H9 (cell line): Measurements from ENCODE around the gene BTN1A1. TPM values are rescaled to one million over a fixed set of nuclear protein-coding genes. Genes with fewer than 3 reads are reported as not detected.

Source experiments
- DNase-seq: peaks from one replicate; pipeline ENCODE4 v3.0.0-alpha.2; 2017
- H2AFZ ChIP-seq: one replicate; pipeline ENCODE4 v1.6.1; 2013; ENCODE audit warnings: mild to moderate bottlenecking, low read length, control low read depth, moderate library complexity
- H2AK5ac ChIP-seq: 2 replicates; pipeline ENCODE4 v1.6.1; 2013; ENCODE audit warnings: low read length, control low read depth, mixed read lengths; ENCODE audit not compliant: insufficient read length
- H2BK120ac ChIP-seq: one replicate; pipeline ENCODE4 v1.6.1; 2013; ENCODE audit warnings: low read depth, mild to moderate bottlenecking, low read length, control low read depth, inconsistent platforms; ENCODE audit not compliant: poor library complexity, severe bottlenecking
- H2BK12ac ChIP-seq: 2 replicates; pipeline ENCODE4 v1.6.1; 2013; ENCODE audit warnings: low read length, control low read depth, mixed read lengths, low read depth; ENCODE audit not compliant: insufficient read length
- H2BK15ac ChIP-seq: 2 replicates; pipeline ENCODE4 v1.6.1; 2013; ENCODE audit warnings: low read depth, low read length, control low read depth
- H2BK20ac ChIP-seq: one replicate; pipeline ENCODE4 v1.6.1; 2013; ENCODE audit warnings: low read depth, mild to moderate bottlenecking, low read length, control low read depth, inconsistent platforms; ENCODE audit not compliant: poor library complexity, severe bottlenecking
- H2BK5ac ChIP-seq: 2 replicates; pipeline ENCODE4 v1.6.1; 2013; ENCODE audit warnings: low read length, control low read depth, mixed read lengths; ENCODE audit not compliant: insufficient read length
- H3K14ac ChIP-seq: 2 replicates; pipeline ENCODE4 v1.6.1; 2013; ENCODE audit warnings: low read length, control low read depth; ENCODE audit not compliant: insufficient read depth
- H3K18ac ChIP-seq: 2 replicates; pipeline ENCODE4 v1.6.1; 2013; ENCODE audit warnings: low read depth, mild to moderate bottlenecking, mixed read lengths, low read length, control low read depth; ENCODE audit not compliant: insufficient read length
- H3K23ac ChIP-seq: 2 replicates; pipeline ENCODE4 v1.6.1; 2013; ENCODE audit warnings: low read length, control low read depth, mixed read lengths, low read depth; ENCODE audit not compliant: insufficient read length
- H3K23me2 ChIP-seq: 2 replicates; pipeline ENCODE4 v1.6.1; 2013; ENCODE audit warnings: low read depth, mild to moderate bottlenecking, mixed read lengths, low read length, control low read depth; ENCODE audit not compliant: insufficient read length, poor library complexity, severe bottlenecking
- H3K27ac ChIP-seq: 2 replicates; pipeline ENCODE4 v1.5.1; 2013; ENCODE audit warnings: low read length, control low read depth, mixed read lengths, low read depth; ENCODE audit not compliant: insufficient read length
- H3K27me3 ChIP-seq: 2 replicates; pipeline ENCODE4 v1.6.1; 2013; ENCODE audit warnings: low read length, control low read depth, inconsistent platforms; ENCODE audit not compliant: insufficient read depth
- H3K4ac ChIP-seq: 2 replicates; pipeline ENCODE4 v1.6.1; 2013; ENCODE audit warnings: low read depth, mild to moderate bottlenecking, control low read depth, inconsistent platforms, low read length, moderate library complexity
- H3K4me1 ChIP-seq: 2 replicates; pipeline ENCODE4 v1.6.1; 2013; ENCODE audit warnings: low read length, control low read depth, inconsistent platforms; ENCODE audit not compliant: insufficient read depth
- H3K4me2 ChIP-seq: 2 replicates; pipeline ENCODE4 v1.6.1; 2013; ENCODE audit warnings: low read length, control low read depth, mixed read lengths; ENCODE audit not compliant: insufficient read length, insufficient read depth
- H3K56ac ChIP-seq: 2 replicates; pipeline ENCODE4 v1.6.1; 2013; ENCODE audit warnings: low read depth, mild to moderate bottlenecking, mixed read lengths, low read length, control low read depth; ENCODE audit not compliant: insufficient read length
- H3K79me1 ChIP-seq: 2 replicates; pipeline ENCODE4 v1.6.1; 2013; ENCODE audit warnings: low read depth, mild to moderate bottlenecking, moderate library complexity, low read length, control low read depth, inconsistent platforms; ENCODE audit not compliant: insufficient read depth, poor library complexity, severe bottlenecking
- H3K79me2 ChIP-seq: 2 replicates; pipeline ENCODE4 v1.6.1; 2013; ENCODE audit warnings: low read length, control low read depth, inconsistent platforms; ENCODE audit not compliant: insufficient read depth
- H3K9ac ChIP-seq: 2 replicates; pipeline ENCODE4 v1.6.1; 2013; ENCODE audit warnings: low read length, control low read depth, mixed read lengths; ENCODE audit not compliant: insufficient read length; ENCODE audit errors: extremely low read depth
- H3K9me3 ChIP-seq: one replicate; pipeline ENCODE4 v1.6.1; 2013; ENCODE audit warnings: low read depth, low read length, inconsistent platforms; ENCODE audit not compliant: control insufficient read depth
- H3T11ph ChIP-seq: one replicate; pipeline ENCODE4 v1.6.1; 2013; ENCODE audit warnings: mild to moderate bottlenecking, low read length, control low read depth, inconsistent platforms
- H4K20me1 ChIP-seq: one replicate; pipeline ENCODE4 v1.6.1; 2013; ENCODE audit not compliant: control insufficient read depth, insufficient read length, insufficient read depth
- H4K5ac ChIP-seq: 2 replicates; pipeline ENCODE4 v1.6.1; 2013; ENCODE audit warnings: low read depth, mild to moderate bottlenecking, mixed read lengths, low read length, control low read depth; ENCODE audit not compliant: insufficient read length
- H4K8ac ChIP-seq: replicated peaks from 2 replicates; pipeline ENCODE4 v1.6.1; 2013; ENCODE audit warnings: low read length, control low read depth, mixed read lengths, low read depth; ENCODE audit not compliant: insufficient read length
- H4K91ac ChIP-seq: 2 replicates; pipeline ENCODE4 v1.6.1; 2013; ENCODE audit warnings: low read depth, mild to moderate bottlenecking, moderate library complexity, mixed read lengths, low read length, control low read depth; ENCODE audit not compliant: insufficient read length
- H3K27ac Mint-ChIP-seq, 3 experiments: 2 replicates in 2 of 3; 3 replicates in 1 of 3; pipeline ENCODE4 v1.8.0; 2020 to 2021; ENCODE audit warnings: mixed read lengths in 3 of 3, mild to moderate bottlenecking in 1 of 3, moderate library complexity in 1 of 3
- H3K27me3 Mint-ChIP-seq: 2 replicates; pipeline ENCODE4 v1.8.0; 2021; ENCODE audit warnings: low read depth, mild to moderate bottlenecking, moderate library complexity, mixed read lengths
- H3K36me3 Mint-ChIP-seq, 3 experiments: 2 replicates in 2 of 3; 3 replicates in 1 of 3; pipeline ENCODE4 v1.8.0; 2020 to 2021; ENCODE audit warnings: low read depth in 3 of 3, mixed read lengths in 3 of 3; ENCODE audit not compliant: insufficient read depth in 1 of 3
- H3K4me1 Mint-ChIP-seq, 2 experiments: 2 replicates each; pipeline ENCODE4 v1.8.0; 2020; ENCODE audit warnings: mixed read lengths in 2 of 2
- H3K4me3 Mint-ChIP-seq, 2 experiments: 2 replicates in 1 of 2; 3 replicates in 1 of 2; pipeline ENCODE4 v1.8.0; 2020 to 2021; ENCODE audit warnings: mild to moderate bottlenecking in 2 of 2, mixed read lengths in 2 of 2, moderate library complexity in 1 of 2
- H3K9me3 Mint-ChIP-seq, 2 experiments: 2 replicates in 1 of 2; 3 replicates in 1 of 2; pipeline ENCODE4 v1.8.0; 2020; ENCODE audit warnings: mild to moderate bottlenecking in 2 of 2, mixed read lengths in 2 of 2, moderate library complexity in 1 of 2
- WGBS: extraction: QIAGEN DNeasy Blood & Tissue Kit; methylation state at CpG from one replicate; pipeline ENCODE4 v1.1.7; 2013; ENCODE audit warnings: missing lambda C conversion rate, low lambda C conversion rate, mixed read lengths; ENCODE audit not compliant: insufficient read length; ENCODE audit errors: extremely low coverage; 5-methylcytosine and 5-hydroxymethylcytosine counted together
- total RNA-seq: library from RNA; stranded (reverse); gene quantifications from 2 replicates; pipeline ENCODE4 v1.2.1, GENCODE V29; 2021
- TF ChIP-seq, protein P1 (sequence below): fragments of 200-600 bp; sonication (generic); conservative IDR thresholded peaks from 3 replicates; pipeline ENCODE4 v1.8.0; 2021; ENCODE audit warnings: antibody characterized with exemption, mild to moderate bottlenecking

BTN1A1 gene
- total RNA-seq, 1 experiment from 2014 or later = 0.15 TPM

DNA sequence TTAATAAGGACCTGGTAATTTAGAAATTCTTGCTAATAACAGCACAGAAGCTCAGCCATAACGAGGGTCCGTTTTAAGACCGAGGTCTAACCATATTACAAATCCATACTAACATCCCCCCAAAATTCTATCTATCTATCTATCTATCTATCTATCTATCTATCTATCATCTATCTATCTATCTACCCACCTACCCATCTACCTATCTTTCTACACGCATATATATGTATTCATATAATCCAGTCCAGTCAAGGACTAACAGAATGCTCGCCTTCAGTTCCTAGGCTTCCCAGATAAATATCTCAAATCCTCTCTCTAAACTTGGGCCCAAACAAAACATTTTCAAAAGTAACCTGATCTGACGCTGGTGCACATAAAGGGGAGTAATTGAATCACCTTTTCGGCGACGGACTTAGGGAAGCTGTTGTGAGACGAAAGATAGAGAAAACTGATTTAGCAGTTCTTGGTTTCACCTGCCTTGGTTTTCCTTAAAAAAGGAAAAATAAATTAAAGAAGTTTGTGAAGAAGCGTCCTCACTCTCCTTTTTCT lies 52.6 kb downstream of the BTN1A1 start:
- H3K27me3 ChIP-seq = no peaks in the 10 kb centered on the region
- H4K8ac ChIP-seq = no peak overlapping the region
- H3K9me3 ChIP-seq = no peaks in the 10 kb centered on the region
- no peak for DNase-seq
- Mint-ChIP-seq H3K4me1 (peaks cover 12 to 17% of the 10 kb centered on the region in 2 experiments), H3K36me3 (no peaks in the 10 kb centered on the region; a peak in 1 of 7 replicates), H3K27ac (no peak overlapping the region), H3K27me3 (peaks cover 4% of the 10 kb centered on the region), H3K9me3 (peaks cover 0 to 3% of the 10 kb centered on the region in 2 experiments; a peak in 2 of 5 replicates), H3K4me3 (no peak overlapping the region)
- no peak overlapping the region for H2AK5ac ChIP-seq
- H3T11ph ChIP-seq = no peak overlapping the region
- H4K20me1 ChIP-seq = no peaks in the 10 kb centered on the region
- H3K14ac ChIP-seq = no peak overlapping the region
- 100% methylated on average over 1 of the region's 11 CpGs for WGBS
- H2AFZ ChIP-seq = peak overlapping the region; percentile 69
- H3K79me2 ChIP-seq = no peaks in the 10 kb centered on the region
- no peak overlapping the region for H4K5ac ChIP-seq
- no peak overlapping the region for H2BK120ac ChIP-seq
- H4K91ac ChIP-seq = no peak overlapping the region
- no peaks in the 10 kb centered on the region for H3K79me1 ChIP-seq
- H3K18ac ChIP-seq = no peak overlapping the region
- H2BK15ac ChIP-seq = no peak overlapping the region
- H2BK20ac ChIP-seq = no peak overlapping the region
- H3K4me1 ChIP-seq = no peaks in the 10 kb centered on the region
- no peak overlapping the region for H3K27ac ChIP-seq
- H3K9ac ChIP-seq = no peak overlapping the region
- TF ChIP-seq, protein P1, sequence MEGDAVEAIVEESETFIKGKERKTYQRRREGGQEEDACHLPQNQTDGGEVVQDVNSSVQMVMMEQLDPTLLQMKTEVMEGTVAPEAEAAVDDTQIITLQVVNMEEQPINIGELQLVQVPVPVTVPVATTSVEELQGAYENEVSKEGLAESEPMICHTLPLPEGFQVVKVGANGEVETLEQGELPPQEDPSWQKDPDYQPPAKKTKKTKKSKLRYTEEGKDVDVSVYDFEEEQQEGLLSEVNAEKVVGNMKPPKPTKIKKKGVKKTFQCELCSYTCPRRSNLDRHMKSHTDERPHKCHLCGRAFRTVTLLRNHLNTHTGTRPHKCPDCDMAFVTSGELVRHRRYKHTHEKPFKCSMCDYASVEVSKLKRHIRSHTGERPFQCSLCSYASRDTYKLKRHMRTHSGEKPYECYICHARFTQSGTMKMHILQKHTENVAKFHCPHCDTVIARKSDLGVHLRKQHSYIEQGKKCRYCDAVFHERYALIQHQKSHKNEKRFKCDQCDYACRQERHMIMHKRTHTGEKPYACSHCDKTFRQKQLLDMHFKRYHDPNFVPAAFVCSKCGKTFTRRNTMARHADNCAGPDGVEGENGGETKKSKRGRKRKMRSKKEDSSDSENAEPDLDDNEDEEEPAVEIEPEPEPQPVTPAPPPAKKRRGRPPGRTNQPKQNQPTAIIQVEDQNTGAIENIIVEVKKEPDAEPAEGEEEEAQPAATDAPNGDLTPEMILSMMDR = no peak
- H3K4me2 ChIP-seq = peak overlapping the region; percentile 42
- H2BK5ac ChIP-seq = no peak overlapping the region
- H3K23me2 ChIP-seq = peaks cover 22% of the 10 kb centered on the region
- H3K4ac ChIP-seq = no peak overlapping the region
- no peak overlapping the region for H3K23ac ChIP-seq
- no peak overlapping the region for H2BK12ac ChIP-seq
- H3K56ac ChIP-seq = no peak overlapping the region
